ENCODE results near the gene TCF12.

The TCF12 gene

GRCh38 chr15:57114070-57114469 is 195.6 kb downstream of the TCF12 start:
- TF ChIP-seq CTCF (IDR thresholded peaks at IDR 0.05; ENCODE audit: insufficient read depth, missing control alignments): no peak
- DNase-seq (ENCODE audit: insufficient read length, low spot score): no peak
- FAIRE-seq: no peak

GRCh38 chr15:57118013-57118799 is 199.8 kb downstream of the TCF12 start:
- no peak for FAIRE-seq
- DNase-seq (ENCODE audit: insufficient read length, low spot score): no peak
- no peak for TF ChIP-seq CTCF (IDR thresholded peaks at IDR 0.05; ENCODE audit: insufficient read depth, missing control alignments)

GRCh38 chr15:57122080-57122840 is 203.8 kb downstream of the TCF12 start:
- DNase-seq (ENCODE audit: insufficient read length, low spot score) (no peak), FAIRE-seq (no peak)
- no peak for TF ChIP-seq CTCF (IDR thresholded peaks at IDR 0.05; ENCODE audit: insufficient read depth, missing control alignments)

- no peak for FAIRE-seq
- TF ChIP-seq CTCF (IDR thresholded peaks at IDR 0.05; ENCODE audit: insufficient read depth, missing control alignments): no peak
Measured at GRCh38 chr15:57124036-57124435, 205.6 kb downstream of the TCF12 start.

GRCh38 chr15:57129064-57129463 is 210.6 kb downstream of the TCF12 start:
- DNase-seq (ENCODE audit: insufficient read length, low spot score): no peak
- FAIRE-seq: no peak
- TF ChIP-seq CTCF (IDR thresholded peaks at IDR 0.05; ENCODE audit: insufficient read depth, missing control alignments): no peak

More at GRCh38 chr15:57124036-57124435, 205.6 kb downstream of the TCF12 start:
- DNase-seq (ENCODE audit: insufficient read length, low spot score): no peak

GRCh38 chr15:57130956-57131355 is 212.5 kb downstream of the TCF12 start:
- TF ChIP-seq CTCF (IDR thresholded peaks at IDR 0.05; ENCODE audit: insufficient read depth, missing control alignments): no peak
- FAIRE-seq: no peak
- no peak for DNase-seq (ENCODE audit: insufficient read length, low spot score)
